ENCODE results near the gene ADAMTS10.
"Not testable (repeated sequence)": the region's sequence is repeated elsewhere in the genome, so short reads cannot be mapped to it uniquely, and the experiment has no call there.

The ADAMTS10 gene

GRCh38 chr19:8596168-8596567 is 14.3 kb downstream of the ADAMTS10 start:
- FAIRE-seq (no peak), DNase-seq (ENCODE audit: insufficient read length, low spot score) (no peak)

DNA sequence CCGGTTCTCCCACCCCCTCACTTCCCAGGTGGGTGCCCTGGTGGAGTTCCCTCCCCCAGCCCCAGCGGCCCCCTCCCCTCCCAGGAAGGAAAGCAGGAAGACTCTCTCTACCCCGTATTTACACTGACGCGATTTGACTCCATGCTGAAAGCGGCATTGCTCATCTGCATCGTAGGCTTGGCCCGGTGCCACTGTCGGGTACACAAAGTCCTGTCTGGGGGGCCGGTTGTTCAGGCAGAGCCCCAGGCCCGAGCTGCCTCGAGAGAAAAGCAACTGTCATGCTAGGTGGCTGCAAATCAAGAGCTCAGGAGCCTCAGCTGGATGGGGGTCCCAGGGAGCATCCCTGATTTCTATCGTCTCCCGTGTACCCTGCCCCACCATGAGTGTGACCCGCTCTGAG is 14.9 kb downstream of the ADAMTS10 start:
- DNase-seq (ENCODE audit: insufficient read length, low spot score) (no peak), FAIRE-seq (no peak)

DNA sequence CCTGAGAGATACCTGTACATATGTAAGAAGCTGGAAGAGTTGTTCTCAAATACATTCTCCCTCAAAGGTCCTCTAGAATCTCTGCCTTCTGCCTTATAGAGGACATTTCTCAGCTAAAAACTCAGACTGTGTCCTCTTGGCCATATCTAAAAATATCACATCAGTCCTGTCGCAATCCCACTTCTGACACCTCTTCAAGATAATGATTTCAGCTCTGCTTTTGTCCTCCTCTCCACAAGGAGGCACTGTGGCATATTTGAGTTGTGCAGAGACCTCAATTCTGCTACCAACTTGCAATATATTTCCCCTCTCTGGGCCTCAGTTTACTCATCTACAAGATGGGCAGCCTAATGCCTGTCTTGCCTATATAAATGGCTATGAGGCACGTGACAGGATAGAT is 16.6 kb downstream of the ADAMTS10 start:
- DNase-seq (ENCODE audit: insufficient read length, low spot score), result no peak
- FAIRE-seq, result no peak

GRCh38 chr19:8592231-8593009 is 18.1 kb downstream of the ADAMTS10 start:
- DNase-seq (ENCODE audit: insufficient read length, low spot score), result peak; percentile 95
- FAIRE-seq, result peak; percentile 100

- no peak for DNase-seq (ENCODE audit: insufficient read length, low spot score)
- FAIRE-seq, result no peak
Measured at GRCh38 chr19:8589177-8589714, 21.3 kb downstream of the ADAMTS10 start.

- FAIRE-seq (peak; percentile 38), DNase-seq (ENCODE audit: insufficient read length, low spot score) (no peak)
Measured at GRCh38 chr19:8585894-8586750, 24.4 kb downstream of the ADAMTS10 start.

DNA sequence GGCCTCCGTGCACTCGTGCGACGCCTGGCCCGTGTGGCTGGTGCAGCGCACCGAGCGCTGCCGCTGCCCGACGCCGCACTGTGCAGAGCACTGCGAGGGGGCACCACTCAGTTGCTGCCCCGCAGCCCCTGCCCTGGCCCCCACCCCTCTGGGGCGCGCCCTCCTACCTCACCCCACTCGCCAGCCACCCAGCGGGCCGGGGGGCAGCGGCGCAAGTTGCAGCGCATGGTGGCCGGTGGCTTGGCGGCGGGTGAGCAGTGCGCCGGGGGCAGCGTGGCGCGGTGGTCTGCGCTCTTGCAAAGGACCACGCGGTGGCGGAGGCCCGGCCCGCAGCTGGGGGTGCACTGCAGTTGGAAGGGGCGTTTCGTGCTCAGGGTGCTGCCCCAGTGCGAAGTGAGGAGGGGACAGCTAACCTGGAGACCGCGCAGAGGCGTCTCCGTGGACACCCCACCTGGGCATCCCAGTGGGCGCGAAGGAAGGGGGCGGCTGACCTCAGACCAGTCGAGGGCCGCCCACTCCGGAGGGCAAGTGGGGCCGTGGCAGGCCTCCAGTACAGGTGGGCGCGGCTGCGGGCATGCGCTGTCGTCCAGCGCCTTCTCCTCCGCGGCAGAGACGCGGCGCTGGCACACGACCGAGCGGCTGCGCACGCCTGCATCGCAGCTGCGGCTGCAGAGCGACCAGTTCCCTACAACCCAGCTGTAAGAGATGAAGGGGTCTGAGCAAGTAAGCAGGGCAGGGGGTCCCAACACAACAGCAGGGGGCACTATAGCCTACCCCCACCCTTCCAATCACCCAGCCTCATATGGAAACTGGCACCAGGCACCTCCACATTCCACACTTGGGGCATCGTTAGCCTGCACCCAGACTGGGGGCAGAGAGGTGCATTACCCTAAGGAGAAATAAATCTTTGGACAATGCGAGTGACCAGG is 25.3 kb downstream of the ADAMTS10 start:
- DNase-seq (ENCODE audit: insufficient read length, low spot score), result no peak
- no peak for FAIRE-seq

DNA sequence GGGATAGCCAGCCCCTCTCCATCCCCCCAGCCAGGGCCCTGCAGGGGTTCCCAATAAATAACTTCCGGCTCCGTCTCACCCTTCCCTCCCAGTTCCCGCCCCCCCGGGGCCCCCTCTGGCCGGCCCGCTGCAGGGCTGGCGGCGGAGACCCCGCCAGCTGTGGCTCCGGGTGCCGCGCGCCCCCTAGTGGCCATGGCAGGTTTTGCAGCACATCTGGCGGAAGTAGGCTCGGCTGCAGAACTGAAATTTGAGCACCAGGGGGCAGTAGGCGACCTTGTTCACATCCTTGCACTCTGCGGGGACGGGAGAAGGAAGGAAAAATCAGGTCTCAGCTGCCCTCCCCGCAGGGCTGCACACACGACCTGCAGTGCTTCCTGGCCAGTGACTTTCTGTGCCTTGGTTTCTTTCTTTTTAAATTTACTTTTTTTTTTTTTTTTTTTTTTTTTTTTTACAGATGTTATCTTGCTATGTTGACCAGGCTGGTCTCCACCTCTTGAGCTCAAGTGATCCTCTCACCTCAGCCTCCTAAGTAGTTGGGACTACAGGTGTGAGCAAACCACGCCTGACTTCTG is 29.7 kb downstream of the ADAMTS10 start:
- FAIRE-seq (peak; percentile 92), DNase-seq (ENCODE audit: insufficient read length, low spot score) (peak; percentile 78)

- DNase-seq (ENCODE audit: insufficient read length, low spot score) (peak; percentile 77), FAIRE-seq (peak; percentile 58)
Measured at GRCh38 chr19:8578642-8579265, 31.8 kb downstream of the ADAMTS10 start.

DNA sequence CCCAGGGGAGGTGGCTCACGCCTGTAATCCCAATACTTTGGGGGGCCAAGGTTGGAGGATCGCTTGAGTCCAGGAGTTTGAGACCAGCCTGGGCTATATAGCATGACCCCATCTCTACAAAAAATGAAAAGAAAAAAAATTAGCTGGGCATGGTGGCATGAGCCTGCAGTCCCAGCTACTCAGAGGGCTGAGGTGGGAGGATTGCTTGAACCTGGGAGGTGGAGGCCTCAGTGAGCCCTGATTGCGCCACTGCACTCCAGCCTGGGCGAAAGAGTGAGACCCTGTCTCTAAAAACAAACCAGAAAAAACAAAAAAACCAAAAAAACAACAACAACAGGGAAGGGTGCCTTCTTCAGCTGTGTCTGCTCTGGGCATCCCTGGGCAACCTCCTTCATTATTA is 32.8 kb downstream of the ADAMTS10 start:
- FAIRE-seq (no peak), DNase-seq (ENCODE audit: insufficient read length, low spot score) (no peak)

- no peak for FAIRE-seq
- DNase-seq (ENCODE audit: insufficient read length, low spot score), result no peak
Measured at GRCh38 chr19:8577247-8577646, 33.3 kb downstream of the ADAMTS10 start, which contains the start of gene MYO1F. TSS of gene MYO1F (minus strand) at chr19:8577442. CDS start at chr19:8577309, 133 bp downstream.

GRCh38 chr19:8576273-8576993 is 34.1 kb downstream of the ADAMTS10 start:
- FAIRE-seq (no peak), DNase-seq (ENCODE audit: insufficient read length, low spot score) (no peak)

- DNase-seq (ENCODE audit: insufficient read length, low spot score), result peak; percentile 40
- no peak for FAIRE-seq
Measured at GRCh38 chr19:8575467-8575997, 35.0 kb downstream of the ADAMTS10 start.

GRCh38 chr19:8574619-8574922 is 35.9 kb downstream of the ADAMTS10 start:
- FAIRE-seq, result not testable (repeated sequence)

GRCh38 chr19:8573316-8573715 is 37.2 kb downstream of the ADAMTS10 start:
- FAIRE-seq (no peak), DNase-seq (ENCODE audit: insufficient read length, low spot score) (no peak)

More at GRCh38 chr19:8574619-8574922, 35.9 kb downstream of the ADAMTS10 start:
- not testable (repeated sequence) for DNase-seq (ENCODE audit: insufficient read length, low spot score)

- FAIRE-seq (no peak), DNase-seq (ENCODE audit: insufficient read length, low spot score) (peak; percentile 51)
Measured at GRCh38 chr19:8571006-8571411, 39.5 kb downstream of the ADAMTS10 start.

- peak; percentile 26 for FAIRE-seq
- peak; percentile 78 for DNase-seq (ENCODE audit: insufficient read length, low spot score)
Measured at GRCh38 chr19:8569066-8569771, 41.3 kb downstream of the ADAMTS10 start.

GRCh38 chr19:8567522-8568172 is 42.9 kb downstream of the ADAMTS10 start:
- DNase-seq (ENCODE audit: insufficient read length, low spot score), result no peak

More at GRCh38 chr19:8567522-8568172, 42.9 kb downstream of the ADAMTS10 start:
- FAIRE-seq, result no peak
